ENCODE measurements around the gene AKR1C2. TPM values are rescaled to one million over a fixed set of nuclear protein-coding genes. Genes with fewer than 3 reads are reported as not detected.
A peak's percentile ranks its signal among the peaks of the same experiment; 100 is the strongest.
"Not testable (repeated sequence)": the region's sequence is repeated elsewhere in the genome, so short reads cannot be mapped to it uniquely, and the experiment has no call there.

AKR1C2 gene
- total RNA-seq, 1 experiment from 2014 or later: not detected

GRCh38 chr10:5018671-5019277 is 15.1 kb upstream of the AKR1C2 start:
- H2AFZ ChIP-seq (ENCODE audit: low read length); H3K27ac ChIP-seq (ENCODE audit: low read length); DNase-seq; H3K4me2 ChIP-seq (ENCODE audit: low read depth, low read length, poor library complexity, severe bottlenecking); H3K79me2 ChIP-seq (ENCODE audit: low read length); H3K4me1 ChIP-seq (ENCODE audit: low read length); H3K36me3 ChIP-seq (ENCODE audit: insufficient read depth, low read length); H3K27me3 ChIP-seq (ENCODE audit: low read length); H4K20me1 ChIP-seq (ENCODE audit: insufficient read depth, low read depth, low read length); H3K9me2 ChIP-seq (replicated peaks; ENCODE audit: insufficient read depth, low read length); H3K9ac ChIP-seq (ENCODE audit: low read length); H3K9me3 ChIP-seq (ENCODE audit: low read length); H3K4me3 ChIP-seq (ENCODE audit: low read length): not testable (repeated sequence)

GRCh38 chr10:5018134-5018533 is 14.5 kb upstream of the AKR1C2 start:
- H3K9me2 ChIP-seq (replicated peaks; ENCODE audit: insufficient read depth, low read length): no peaks in the 10 kb centered on the region
- H3K36me3 ChIP-seq (ENCODE audit: insufficient read depth, low read length): no peaks in the 10 kb centered on the region
- no peak overlapping the region for H3K4me3 ChIP-seq (ENCODE audit: low read length)
- no peaks in the 10 kb centered on the region for H4K20me1 ChIP-seq (ENCODE audit: insufficient read depth, low read depth, low read length)
- no peaks in the 10 kb centered on the region for H3K27me3 ChIP-seq (ENCODE audit: low read length)
- H3K4me2 ChIP-seq (ENCODE audit: low read depth, low read length, poor library complexity, severe bottlenecking): no peak overlapping the region
- H3K27ac ChIP-seq (ENCODE audit: low read length): no peak overlapping the region
- H3K9ac ChIP-seq (ENCODE audit: low read length): no peak overlapping the region
- H2AFZ ChIP-seq (ENCODE audit: low read length): no peak overlapping the region
- no peaks in the 10 kb centered on the region for H3K9me3 ChIP-seq (ENCODE audit: low read length)
- no peak for DNase-seq
- H3K79me2 ChIP-seq (ENCODE audit: low read length): no peaks in the 10 kb centered on the region
- no peaks in the 10 kb centered on the region for H3K4me1 ChIP-seq (ENCODE audit: low read length)

- no peak overlapping the region for H3K9ac ChIP-seq (ENCODE audit: low read length)
These were observed 11.3 kb upstream of the AKR1C2 start for GRCh38 chr10:5014936-5015335.

DNA sequence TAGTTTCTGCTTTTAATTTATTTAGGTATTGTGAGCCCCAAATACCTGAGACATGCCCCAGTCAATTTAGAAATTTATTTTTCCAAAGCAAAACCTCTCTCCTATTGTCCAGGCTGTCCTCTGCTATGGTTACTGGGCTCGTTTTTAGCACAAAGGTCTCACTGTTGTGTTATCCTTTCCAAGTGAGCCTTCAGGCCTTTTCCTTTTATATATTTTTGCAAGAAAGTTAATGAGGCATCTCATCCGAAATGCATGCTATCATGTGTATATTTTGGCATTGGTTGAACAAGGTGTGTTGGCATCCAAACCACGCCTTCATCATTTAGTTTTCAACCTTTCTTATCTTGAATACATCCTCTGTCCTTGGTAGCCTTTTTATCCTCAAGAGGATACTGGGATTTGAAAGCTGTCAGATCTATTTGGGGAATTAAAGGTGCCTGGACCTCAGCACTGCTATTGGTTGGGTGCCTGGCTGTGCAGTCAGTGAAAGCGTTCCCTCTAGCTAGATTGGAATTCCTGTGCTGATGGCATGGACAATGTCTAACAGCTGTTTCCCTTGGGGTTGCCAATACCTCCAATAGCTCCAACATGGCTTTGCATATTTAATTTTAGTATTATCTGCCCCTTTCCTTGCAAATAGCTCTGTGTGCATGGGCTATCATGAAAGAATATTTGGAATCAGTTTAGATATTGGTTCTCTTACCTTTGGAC is 10.7 kb upstream of the AKR1C2 start:
- H3K27ac ChIP-seq (ENCODE audit: low read length); H3K79me2 ChIP-seq (ENCODE audit: low read length); H3K9me2 ChIP-seq (replicated peaks; ENCODE audit: insufficient read depth, low read length); H3K4me1 ChIP-seq (ENCODE audit: low read length); H4K20me1 ChIP-seq (ENCODE audit: insufficient read depth, low read depth, low read length); H3K27me3 ChIP-seq (ENCODE audit: low read length); H3K4me2 ChIP-seq (ENCODE audit: low read depth, low read length, poor library complexity, severe bottlenecking); H3K4me3 ChIP-seq (ENCODE audit: low read length); DNase-seq; H2AFZ ChIP-seq (ENCODE audit: low read length); H3K36me3 ChIP-seq (ENCODE audit: insufficient read depth, low read length); H3K9me3 ChIP-seq (ENCODE audit: low read length); H3K9ac ChIP-seq (ENCODE audit: low read length): not testable (repeated sequence)

More at GRCh38 chr10:5014936-5015335, 11.3 kb upstream of the AKR1C2 start:
- Histone ChIP-seq H3K36me3 (ENCODE audit: insufficient read depth, low read length) (no peaks in the 10 kb centered on the region), H3K79me2 (ENCODE audit: low read length) (no peaks in the 10 kb centered on the region), H3K4me3 (ENCODE audit: low read length) (no peak overlapping the region), H4K20me1 (ENCODE audit: insufficient read depth, low read depth, low read length) (no peaks in the 10 kb centered on the region), H3K27me3 (ENCODE audit: low read length) (no peaks in the 10 kb centered on the region), H3K4me2 (ENCODE audit: low read depth, low read length, poor library complexity, severe bottlenecking) (no peak overlapping the region), H3K27ac (ENCODE audit: low read length) (no peak overlapping the region), H2AFZ (ENCODE audit: low read length) (no peak overlapping the region), H3K9me2 (replicated peaks; ENCODE audit: insufficient read depth, low read length) (no peaks in the 10 kb centered on the region), H3K4me1 (ENCODE audit: low read length) (no peaks in the 10 kb centered on the region), H3K9me3 (ENCODE audit: low read length) (no peaks in the 10 kb centered on the region)
- DNase-seq: peak; percentile 44

DNA sequence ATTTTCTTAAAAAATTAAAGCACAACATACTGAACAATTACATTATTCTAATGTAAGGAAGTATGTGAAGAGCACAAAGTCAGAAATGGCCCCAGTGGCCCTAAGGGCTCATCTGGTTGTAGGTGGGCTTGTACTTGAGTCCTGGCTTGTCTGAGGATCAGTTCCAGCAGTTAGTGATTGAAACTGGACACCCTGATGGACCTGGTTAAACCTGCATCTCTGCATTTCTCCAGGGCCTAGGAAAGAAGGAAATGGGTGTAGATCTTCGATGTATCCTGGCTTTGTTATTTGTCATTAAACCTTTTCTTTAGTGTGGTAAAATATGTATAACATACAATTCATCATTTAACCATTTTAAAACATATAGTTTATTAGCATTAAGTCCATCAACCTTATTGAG is 9.7 kb upstream of the AKR1C2 start:
- Histone ChIP-seq H3K4me1 (ENCODE audit: low read length) (no peaks in the 10 kb centered on the region), H2AFZ (ENCODE audit: low read length) (no peak overlapping the region), H3K79me2 (ENCODE audit: low read length) (no peaks in the 10 kb centered on the region), H3K27ac (ENCODE audit: low read length) (no peak overlapping the region), H4K20me1 (ENCODE audit: insufficient read depth, low read depth, low read length) (no peaks in the 10 kb centered on the region), H3K9ac (ENCODE audit: low read length) (no peak overlapping the region), H3K4me3 (ENCODE audit: low read length) (no peak overlapping the region), H3K9me2 (replicated peaks; ENCODE audit: insufficient read depth, low read length) (no peaks in the 10 kb centered on the region), H3K4me2 (ENCODE audit: low read depth, low read length, poor library complexity, severe bottlenecking) (no peak overlapping the region), H3K27me3 (ENCODE audit: low read length) (no peaks in the 10 kb centered on the region), H3K9me3 (ENCODE audit: low read length) (no peaks in the 10 kb centered on the region), H3K36me3 (ENCODE audit: insufficient read depth, low read length) (no peaks in the 10 kb centered on the region)
- no peak for DNase-seq

GRCh38 chr10:5012595-5012994 is 8.9 kb upstream of the AKR1C2 start:
- Histone ChIP-seq H3K27me3 (ENCODE audit: low read length) (no peaks in the 10 kb centered on the region), H3K36me3 (ENCODE audit: insufficient read depth, low read length) (no peaks in the 10 kb centered on the region), H3K4me1 (ENCODE audit: low read length) (no peaks in the 10 kb centered on the region), H3K9ac (ENCODE audit: low read length) (no peak overlapping the region), H3K4me3 (ENCODE audit: low read length) (no peak overlapping the region), H3K27ac (ENCODE audit: low read length) (no peak overlapping the region), H3K9me2 (replicated peaks; ENCODE audit: insufficient read depth, low read length) (no peaks in the 10 kb centered on the region), H3K9me3 (ENCODE audit: low read length) (no peaks in the 10 kb centered on the region), H2AFZ (ENCODE audit: low read length) (no peak overlapping the region), H4K20me1 (ENCODE audit: insufficient read depth, low read depth, low read length) (no peaks in the 10 kb centered on the region), H3K79me2 (ENCODE audit: low read length) (no peaks in the 10 kb centered on the region), H3K4me2 (ENCODE audit: low read depth, low read length, poor library complexity, severe bottlenecking) (no peak overlapping the region)
- DNase-seq: no peak

GRCh38 chr10:5011392-5011791 is 7.7 kb upstream of the AKR1C2 start:
- H3K4me2 ChIP-seq (ENCODE audit: low read depth, low read length, poor library complexity, severe bottlenecking); H3K4me1 ChIP-seq (ENCODE audit: low read length); H3K9ac ChIP-seq (ENCODE audit: low read length); H3K4me3 ChIP-seq (ENCODE audit: low read length); H4K20me1 ChIP-seq (ENCODE audit: insufficient read depth, low read depth, low read length); H3K9me3 ChIP-seq (ENCODE audit: low read length); H3K27ac ChIP-seq (ENCODE audit: low read length); H3K9me2 ChIP-seq (replicated peaks; ENCODE audit: insufficient read depth, low read length); H3K79me2 ChIP-seq (ENCODE audit: low read length); H3K27me3 ChIP-seq (ENCODE audit: low read length); H3K36me3 ChIP-seq (ENCODE audit: insufficient read depth, low read length); DNase-seq; H2AFZ ChIP-seq (ENCODE audit: low read length): not testable (repeated sequence)

DNA sequence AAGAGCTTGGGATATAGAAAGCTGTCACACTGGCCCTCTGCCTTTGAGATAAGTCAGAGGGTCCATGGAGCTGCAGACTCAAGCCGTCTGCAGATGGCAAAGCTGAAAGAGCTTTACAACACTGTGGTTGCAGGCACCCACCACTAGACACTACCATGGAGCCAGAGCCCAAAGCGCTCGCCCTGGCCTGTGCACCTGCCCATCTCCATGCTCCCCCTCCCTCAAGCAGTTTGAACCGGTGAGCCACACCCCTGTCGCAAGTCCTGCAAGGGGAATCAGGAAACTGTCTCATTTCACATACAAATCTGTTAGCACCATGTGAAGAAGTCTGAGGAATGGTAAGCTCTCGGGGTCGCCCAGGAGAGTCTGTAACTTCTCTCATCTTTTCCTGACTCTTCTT is 6.4 kb upstream of the AKR1C2 start:
- H2AFZ ChIP-seq (ENCODE audit: low read length); H3K9me3 ChIP-seq (ENCODE audit: low read length); H3K9me2 ChIP-seq (replicated peaks; ENCODE audit: insufficient read depth, low read length); H3K27ac ChIP-seq (ENCODE audit: low read length); DNase-seq; H4K20me1 ChIP-seq (ENCODE audit: insufficient read depth, low read depth, low read length); H3K79me2 ChIP-seq (ENCODE audit: low read length); H3K36me3 ChIP-seq (ENCODE audit: insufficient read depth, low read length); H3K27me3 ChIP-seq (ENCODE audit: low read length); H3K9ac ChIP-seq (ENCODE audit: low read length); H3K4me2 ChIP-seq (ENCODE audit: low read depth, low read length, poor library complexity, severe bottlenecking); H3K4me3 ChIP-seq (ENCODE audit: low read length); H3K4me1 ChIP-seq (ENCODE audit: low read length): not testable (repeated sequence)

All from Karpas-422 (cell line).